Measurements from ENCODE around the gene CYP27A1. TPM values are rescaled to one million over a fixed set of nuclear protein-coding genes. Genes with fewer than 3 reads are reported as not detected.
A peak's percentile ranks its signal among the peaks of the same experiment; 100 is the strongest.

Gene CYP27A1
- total and polyA plus RNA-seq, 7 donors, result 9.3 to 48.4 (median 32.0) TPM

DNA sequence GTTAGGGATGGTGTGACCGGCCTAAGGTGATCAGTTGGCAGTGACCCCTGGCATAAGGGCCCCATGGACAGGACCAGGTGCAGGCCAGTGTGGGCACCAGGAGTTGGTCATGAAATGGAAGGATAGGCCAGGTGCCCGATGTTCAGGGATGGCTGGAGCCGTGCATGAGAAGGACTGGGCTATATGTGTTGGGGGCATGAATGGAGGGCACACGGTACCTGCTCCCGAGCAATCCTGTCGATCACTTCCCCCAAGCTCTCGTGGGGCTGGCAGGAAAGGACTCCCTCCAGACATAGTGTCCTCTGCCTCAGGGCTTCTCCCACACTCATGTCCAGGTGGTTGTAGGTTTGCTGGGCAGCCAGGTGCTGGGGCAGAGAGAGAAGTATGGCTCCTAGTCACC lies 42.1 kb downstream of the CYP27A1 start:
- TF ChIP-seq CTCF (IDR thresholded peaks at IDR 0.05), result no peak
- Histone ChIP-seq H3K4me3 (no peak overlapping the region), H3K4me1 (peaks cover 29% of the 10 kb centered on the region), H3K27me3 (ENCODE audit: insufficient read depth in 3 of 3, low read length in 2 of 3) (no peaks in the 10 kb centered on the region), H3K27ac (peak overlapping the region; percentile 66), H3K36me3 (ENCODE audit: insufficient read depth in 1 of 2, low read depth in 1 of 2) (peaks cover 0 to 9% of the 10 kb centered on the region in 2 donors), H3K9me3 (no peaks in the 10 kb centered on the region)
- 66 to 97% (median 82%) methylated on average over 6 to 7 of the region's 7 CpGs for whole genome bisulfite sequencing, 3 donors
- ATAC-seq, result no peak
- intact Hi-C loops (cut with DNase I), result no loop called here
- DNase-seq, result no peak

GRCh38 chr2:218826791-218827190 lies 44.8 kb downstream of the CYP27A1 start:
- no peak for ATAC-seq
- no peak overlapping the region for H3K4me3 ChIP-seq
- peak in 1 of 2 donors; percentile 27 for DNase-seq
- H3K36me3 ChIP-seq (ENCODE audit: insufficient read depth in 1 of 2, low read depth in 1 of 2), result peaks cover 0 to 9% of the 10 kb centered on the region in 2 donors
- no peak for TF ChIP-seq CTCF (IDR thresholded peaks at IDR 0.05)
- intact Hi-C loops (cut with DNase I), result no loop called here
- peak overlapping the region; percentile 91 for H3K27ac ChIP-seq
- H3K4me1 ChIP-seq, result peaks cover 44% of the 10 kb centered on the region
- H3K27me3 ChIP-seq (ENCODE audit: insufficient read depth in 3 of 3, low read length in 2 of 3), result no peaks in the 10 kb centered on the region
- WGBS, 3 donors, result 60 to 89% (median 69%) methylated on average over 10 of the region's 10 CpGs
- no peaks in the 10 kb centered on the region for H3K9me3 ChIP-seq

DNA sequence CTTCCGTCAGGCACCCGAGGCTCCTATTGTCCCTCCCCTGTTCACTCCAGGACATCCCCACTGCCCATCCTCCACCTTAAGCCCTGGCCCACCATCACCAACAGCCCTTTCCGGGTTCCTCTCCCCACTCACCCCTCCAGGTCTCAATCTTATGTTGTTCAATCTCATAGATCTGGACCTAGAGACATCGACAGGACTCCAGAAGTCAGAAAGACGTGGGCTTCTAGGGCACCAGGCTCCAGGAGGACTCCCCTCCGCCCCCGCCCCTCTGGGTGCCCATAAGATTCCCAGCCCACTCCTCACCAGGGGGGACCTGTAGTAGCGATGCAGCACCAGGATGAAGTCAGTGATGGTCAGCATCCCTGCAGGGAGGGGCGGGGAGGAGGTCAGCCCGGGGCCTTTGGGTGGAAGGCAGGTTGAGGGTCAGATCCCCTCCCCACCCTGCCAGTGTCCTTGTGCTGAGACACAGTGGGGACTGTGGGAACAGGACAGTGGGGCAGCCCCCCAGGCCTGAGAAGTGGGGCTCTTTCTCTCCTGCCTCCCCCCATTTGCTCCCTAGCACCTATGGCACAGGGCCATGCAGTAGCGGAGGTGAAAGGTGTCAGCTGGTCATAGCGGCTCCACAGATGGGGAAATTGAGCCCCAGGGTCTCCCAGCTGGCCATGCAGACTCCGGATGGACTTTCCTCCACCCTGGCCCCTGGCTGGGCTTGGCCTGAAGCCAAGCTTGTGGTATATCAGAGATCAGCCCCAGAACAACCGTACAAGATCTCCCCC lies 45.9 kb downstream of the CYP27A1 start:
- H3K36me3 ChIP-seq (ENCODE audit: insufficient read depth in 1 of 2, low read depth in 1 of 2), result peaks cover 0 to 9% of the 10 kb centered on the region in 2 donors
- H3K4me3 ChIP-seq, result peak overlapping the region; percentile 69
- H3K4me1 ChIP-seq, result peaks cover 55% of the 10 kb centered on the region
- no peak for TF ChIP-seq CTCF (IDR thresholded peaks at IDR 0.05)
- DNase-seq (no peak), ATAC-seq (no peak)
- intact Hi-C loops (cut with DNase I), result no loop called here
- peak overlapping the region; percentile 91 for H3K27ac ChIP-seq
- WGBS, 3 donors, result 62 to 75% (median 67%) methylated on average over 14 of the region's 14 CpGs
- no peaks in the 10 kb centered on the region for H3K27me3 ChIP-seq (ENCODE audit: insufficient read depth in 3 of 3, low read length in 2 of 3)
- no peaks in the 10 kb centered on the region for H3K9me3 ChIP-seq

DNA sequence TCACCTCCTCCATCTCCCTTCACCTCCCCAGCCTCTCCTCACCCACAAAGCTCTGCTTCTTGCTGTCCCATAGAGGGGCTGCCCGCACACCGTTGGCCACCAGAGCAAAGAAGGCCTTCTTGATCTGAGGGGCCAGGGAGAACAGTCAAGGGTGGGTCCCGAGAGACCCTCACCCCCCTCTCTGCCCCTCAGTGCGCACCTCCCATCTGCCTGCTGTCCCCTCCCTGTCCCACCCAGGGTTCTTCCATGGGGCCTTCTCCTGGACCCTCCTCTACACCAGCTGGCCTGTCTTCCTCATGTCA lies 46.5 kb downstream of the CYP27A1 start:
- intact Hi-C loops (cut with DNase I), result no loop called here
- peak overlapping the region; percentile 91 for H3K27ac ChIP-seq

More for the DNA sequence above, 46.5 kb downstream of the CYP27A1 start:
- Histone ChIP-seq H3K4me1 (peaks cover 58% of the 10 kb centered on the region), H3K36me3 (ENCODE audit: insufficient read depth in 1 of 2, low read depth in 1 of 2) (peaks cover 0 to 7% of the 10 kb centered on the region in 2 donors), H3K4me3 (peak overlapping the region; percentile 69), H3K27me3 (ENCODE audit: insufficient read depth in 3 of 3, low read length in 2 of 3) (no peaks in the 10 kb centered on the region), H3K9me3 (no peaks in the 10 kb centered on the region)
- no peak for TF ChIP-seq CTCF (IDR thresholded peaks at IDR 0.05)
- 80 to 94% (median 89%) methylated on average over 4 of the region's 4 CpGs for WGBS, 3 donors
- ATAC-seq, result no peak
- DNase-seq, result no peak

All from psoas muscle (tissue), 8 donors.